ENCODE results near the gene CAMTA1.

- TF ChIP-seq CTCF (IDR thresholded peaks at IDR 0.05) (peak in 1 of 4 experiments; percentile 26), POLR2A (IDR thresholded peaks at IDR 0.05) (no peak)
Observed at GRCh38 chr1:6783936-6784559, 1.2 kb upstream of the CAMTA1 start.
